Subcutaneous preadipocyte (primary cell): ENCODE data around the gene OR2L3. TPM values are rescaled to one million over a fixed set of nuclear protein-coding genes. Genes with fewer than 3 reads are reported as not detected.

ENCODE experiments used
- small RNA-seq: library from RNA; depleted of rRNA; stranded (forward); fragments of <200 nt; gene quantifications from one replicate; pipeline ENCODE3, GENCODE V24; 2012
- total RNA-seq: library from RNA; depleted of rRNA; stranded (reverse); fragments of >200 nt; gene quantifications from 2 replicates; pipeline ENCODE4 v1.2.3, GENCODE V29; 2012

The OR2L3 gene, protein sequence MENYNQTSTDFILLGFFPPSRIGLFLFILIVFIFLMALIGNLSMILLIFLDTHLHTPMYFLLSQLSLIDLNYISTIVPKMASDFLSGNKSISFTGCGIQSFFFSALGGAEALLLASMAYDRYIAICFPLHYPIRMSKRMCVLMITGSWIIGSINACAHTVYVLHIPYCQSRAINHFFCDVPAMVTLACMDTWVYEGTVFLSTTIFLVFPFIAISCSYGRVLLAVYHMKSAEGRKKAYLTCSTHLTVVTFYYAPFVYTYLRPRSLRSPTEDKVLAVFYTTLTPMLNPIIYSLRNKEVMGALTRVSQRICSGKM
- not detected in 2 replicates for total RNA-seq

DNA sequence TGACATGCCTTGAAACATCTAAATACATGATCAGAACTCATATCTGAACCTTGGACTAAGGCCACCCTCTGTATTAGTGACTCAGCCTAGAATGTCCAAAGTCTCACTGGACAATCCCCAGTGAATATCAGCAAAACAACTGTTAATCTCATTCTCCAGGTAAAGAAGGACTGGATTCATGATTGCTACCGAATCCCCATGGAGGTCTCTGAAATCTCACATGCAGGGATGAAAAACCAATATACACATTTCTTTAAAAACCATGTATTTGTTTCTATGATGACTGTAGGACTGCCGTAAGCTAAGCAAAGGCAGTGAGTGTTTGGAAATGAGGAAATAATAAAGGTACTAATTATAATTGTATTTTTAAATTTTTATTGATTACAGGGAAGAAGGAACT is at the start of gene OR2L3:
TSS of gene OR2L3 (plus strand) at position 301 of the 400 bp plus-strand sequence. CDS start 13,846 bp downstream, outside the sequence.

DNA sequence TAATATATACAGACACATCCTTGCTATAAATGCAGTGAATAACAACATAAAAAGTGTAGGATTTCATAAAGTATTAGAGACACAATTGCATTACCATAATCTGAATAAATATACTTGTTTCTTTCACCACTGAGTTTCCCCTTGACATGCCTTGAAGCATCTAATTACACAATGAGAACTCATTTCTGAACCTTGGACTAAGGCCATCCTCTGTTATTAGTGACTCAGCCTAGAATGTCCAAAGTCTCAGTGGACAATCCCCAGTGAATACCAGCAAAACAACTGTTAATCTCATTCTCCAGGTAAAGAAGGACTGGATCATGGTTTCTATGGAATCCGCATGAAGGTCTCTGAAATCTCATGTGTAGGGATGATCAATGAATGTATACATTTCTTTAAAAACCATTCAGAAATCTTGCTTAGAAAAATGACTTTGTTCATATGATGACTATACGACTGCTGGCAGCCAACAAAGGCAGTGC is 33.4 kb upstream of the OR2L3 start, which contains the start of gene OR2L5:
TSS of gene OR2L5 (plus strand) at position 432 of the 482 bp plus-strand sequence. CDS start 8,288 bp downstream, outside the sequence.

DNA sequence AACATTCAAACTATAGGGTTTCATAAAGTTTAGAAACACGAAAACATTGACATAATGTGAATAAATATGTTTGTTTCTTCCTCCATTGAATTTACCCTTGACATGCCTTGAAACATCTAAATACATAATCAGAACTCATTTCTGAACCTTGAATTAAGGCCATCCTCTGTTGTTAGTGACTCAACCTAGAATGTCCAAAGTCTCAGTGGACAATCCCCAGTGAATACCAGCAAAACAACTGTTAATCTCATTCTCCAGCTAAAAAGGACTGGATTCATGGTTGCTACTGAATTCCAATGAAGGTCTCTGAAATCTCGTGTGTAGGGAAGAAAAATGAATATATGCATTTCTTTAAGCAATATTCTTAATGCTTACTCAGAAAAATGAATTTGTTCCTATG is 16.9 kb upstream of the OR2L3 start, which contains the start of gene OR2L2:
TSS of gene OR2L2 (plus strand) at position 301 of the 400 bp plus-strand sequence. CDS start 8,198 bp downstream, outside the sequence.

DNA sequence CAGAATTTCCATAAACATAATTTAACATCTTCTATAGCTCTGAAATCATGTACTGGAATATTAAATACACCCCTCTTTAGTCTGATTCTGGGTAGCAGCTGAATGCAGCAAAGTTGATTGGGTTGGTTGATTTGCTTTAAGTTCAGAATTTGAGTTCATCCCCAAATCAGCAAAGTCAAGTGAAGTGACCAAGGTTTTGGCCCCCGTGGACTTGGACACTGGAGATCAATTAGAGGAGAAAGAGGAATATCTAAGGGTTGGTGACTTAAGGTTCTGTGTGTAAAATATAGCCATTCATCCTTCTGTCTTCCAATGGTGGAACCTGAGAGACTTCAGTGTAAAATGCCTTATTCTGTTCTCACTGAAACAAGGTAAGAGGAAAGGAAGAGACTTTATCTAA is 48.2 kb downstream of the OR2L3 start, which contains the start of gene OR2L13:
TSS of gene OR2L13 (plus strand) at position 301 of the 400 bp plus-strand sequence. CDS start 4,192 bp downstream, outside the sequence.

Small RNAs within 50 kb of the gene (small RNA-seq; reads per million reads assigned to genes)
- not detected for gene RF00019

Other genes with a start within 250 kb of the OR2L3 start
- gene OR14A16, start 222.7 kb upstream of the OR2L3 start, total RNA-seq, result not detected in 2 replicates
- gene OR11L1, start 204.9 kb upstream of the OR2L3 start, total RNA-seq, result not detected in 2 replicates
- gene TRIM58, start 189.6 kb upstream of the OR2L3 start, total RNA-seq, result 0.98 and 4.0 TPM in 2 replicates
- 0.20 and 3.7 TPM in 2 replicates for gene OR2W3, start 151.2 kb upstream of the OR2L3 start, total RNA-seq
- not detected in 2 replicates for gene OR2T8, start 126.6 kb upstream of the OR2L3 start, total RNA-seq
- not detected in 2 replicates for gene OR2AJ1, start 121.9 kb upstream of the OR2L3 start, total RNA-seq
- gene OR2L8, start 98.0 kb upstream of the OR2L3 start, total RNA-seq, result not detected in 2 replicates
- not detected in 2 replicates for gene OR2AK2, start 81.6 kb upstream of the OR2L3 start, total RNA-seq
- not detected in 2 replicates for gene OR2L5, start 33.2 kb upstream of the OR2L3 start, total RNA-seq
- under 0.01 TPM in 1 of 2 replicates, not detected in the other for gene OR2L2, start 16.8 kb upstream of the OR2L3 start, total RNA-seq
- gene OR2L13, start 48.3 kb downstream of the OR2L3 start, total RNA-seq, result not detected in 2 replicates
- gene OR2M5, start 98.3 kb downstream of the OR2L3 start, total RNA-seq, result not detected in 2 replicates
- not detected in 2 replicates for gene OR2M2, start 128.0 kb downstream of the OR2L3 start, total RNA-seq
- gene OR2M3, start 150.4 kb downstream of the OR2L3 start, total RNA-seq, result not detected in 2 replicates
- gene OR2M4, start 184.6 kb downstream of the OR2L3 start, total RNA-seq, result not detected in 2 replicates
- gene OR2T33, start 231.1 kb downstream of the OR2L3 start, total RNA-seq, result not detected in 2 replicates